GM19238 (cell line): ENCODE data around the gene ETV6.

Source experiments
- DNase-seq: peaks from one replicate; pipeline ENCODE4 v3.0.0; 2011; ENCODE audit warnings: low spot score; ENCODE audit not compliant: insufficient read length

The ETV6 gene

DNA sequence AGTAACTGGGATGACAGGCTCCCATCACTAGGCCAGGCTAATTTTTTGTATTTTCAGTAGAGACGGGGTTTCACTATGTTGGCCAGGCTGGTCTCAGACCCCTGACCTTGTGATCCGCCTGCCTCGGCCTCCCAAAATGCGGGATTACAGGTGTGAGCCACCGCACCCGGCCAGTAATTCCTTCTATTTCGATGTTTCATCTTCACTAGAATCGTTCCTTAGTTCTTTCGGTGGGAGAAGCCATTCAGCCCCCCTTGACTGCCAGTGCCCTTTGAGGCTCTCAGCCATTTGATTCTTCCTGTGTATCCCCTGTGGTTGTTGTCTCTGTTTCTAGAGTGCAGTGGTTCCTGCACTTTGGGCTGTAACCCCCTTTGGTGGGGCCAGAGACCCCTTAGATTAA, 174.1 kb downstream of the ETV6 start:
- DNase-seq, result no peak

- no peak for DNase-seq
These were observed 174.6 kb downstream of the ETV6 start for GRCh38 chr12:11824069-11824468.

GRCh38 chr12:11824736-11825135, 175.3 kb downstream of the ETV6 start:
- DNase-seq, result no peak

DNA sequence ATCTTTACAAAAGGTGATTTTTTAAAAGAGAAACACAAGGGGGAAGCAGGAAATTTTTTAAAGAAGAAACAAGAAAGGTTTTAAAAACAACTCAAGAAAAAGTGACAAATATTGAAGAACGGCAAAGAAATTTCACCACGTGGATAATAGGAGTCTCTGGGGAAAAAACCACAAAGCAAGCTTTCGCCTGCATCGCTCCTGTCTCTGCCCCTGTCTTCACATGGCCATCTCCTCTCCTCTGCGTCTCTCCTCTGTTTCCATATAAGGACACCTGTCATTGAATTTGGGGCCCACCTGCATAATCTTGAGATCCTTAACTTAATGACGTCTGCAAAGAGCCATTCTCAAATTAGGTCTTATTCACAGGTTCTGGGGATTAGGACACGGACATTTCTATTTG, 175.8 kb downstream of the ETV6 start:
- no peak for DNase-seq

DNA sequence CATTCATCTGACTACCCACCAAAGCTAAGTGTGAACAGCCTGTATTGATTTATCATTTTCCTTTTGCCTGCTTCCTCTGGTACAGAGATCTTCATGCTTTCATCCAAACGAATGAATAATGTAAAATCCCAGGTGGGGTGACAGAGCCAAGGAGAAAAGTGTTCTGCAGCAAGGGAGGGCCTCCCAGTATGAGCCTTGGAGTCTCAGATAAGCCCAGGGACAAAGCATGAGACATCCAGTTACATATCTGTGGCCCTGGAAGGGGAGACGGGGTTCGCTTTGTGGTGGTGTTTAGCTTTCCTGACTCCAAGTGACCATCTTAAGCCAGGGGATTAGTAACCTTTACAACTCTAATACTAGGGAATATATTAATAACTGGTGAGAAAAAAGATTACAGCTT, 177.1 kb downstream of the ETV6 start:
- DNase-seq, result no peak

DNA sequence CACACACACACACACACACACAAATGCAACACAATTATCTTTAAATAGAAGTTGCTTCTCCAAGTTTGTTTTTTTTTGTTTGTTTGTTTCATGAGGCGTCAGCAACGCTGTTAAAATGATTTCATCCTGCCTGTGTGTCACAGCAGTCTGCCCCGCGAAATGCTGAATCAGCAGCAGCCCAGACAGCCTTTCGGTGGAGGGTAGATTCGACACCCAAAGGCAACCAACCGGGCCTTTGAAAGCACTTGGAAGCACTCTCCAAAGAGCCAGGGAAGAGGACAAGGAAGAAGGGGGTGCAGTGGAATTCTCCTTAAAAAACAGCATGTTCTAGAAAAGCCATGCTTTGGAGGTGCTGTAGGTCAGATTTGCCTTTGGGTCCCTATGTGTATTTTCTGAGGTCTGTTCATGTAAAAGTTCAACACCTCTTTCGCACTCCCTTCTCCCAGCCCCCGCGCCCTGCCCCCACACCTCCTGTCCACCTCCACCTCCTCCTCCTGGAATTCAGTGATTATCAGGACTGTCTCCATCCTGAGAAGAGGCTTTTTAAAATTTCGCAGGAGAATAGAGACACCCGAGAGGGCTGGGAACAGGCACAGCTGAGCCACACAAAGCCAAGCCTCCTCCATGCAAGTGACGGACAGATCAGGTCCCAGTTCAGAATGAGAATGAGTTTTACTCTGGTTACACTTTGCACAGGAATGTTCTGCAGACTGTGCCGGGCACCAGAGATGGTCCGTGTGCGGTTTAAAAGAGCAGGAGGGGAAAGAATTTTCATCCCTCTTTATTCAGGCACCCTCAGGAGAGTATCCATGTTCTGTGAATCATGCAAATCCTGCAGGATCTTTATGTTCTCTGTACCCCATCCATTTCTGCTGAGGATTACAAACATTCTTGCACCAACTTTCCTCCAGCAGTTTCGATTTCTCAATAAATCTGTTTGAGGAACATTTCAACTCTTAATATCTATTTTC, 177.9 kb downstream of the ETV6 start:
- DNase-seq, result no peak

GRCh38 chr12:11829764-11830194, 180.3 kb downstream of the ETV6 start:
- DNase-seq, result no peak

- no peak for DNase-seq
These were observed 180.9 kb downstream of the ETV6 start for GRCh38 chr12:11830307-11830801.

GRCh38 chr12:11832093-11832492, 182.6 kb downstream of the ETV6 start:
- no peak for DNase-seq

DNA sequence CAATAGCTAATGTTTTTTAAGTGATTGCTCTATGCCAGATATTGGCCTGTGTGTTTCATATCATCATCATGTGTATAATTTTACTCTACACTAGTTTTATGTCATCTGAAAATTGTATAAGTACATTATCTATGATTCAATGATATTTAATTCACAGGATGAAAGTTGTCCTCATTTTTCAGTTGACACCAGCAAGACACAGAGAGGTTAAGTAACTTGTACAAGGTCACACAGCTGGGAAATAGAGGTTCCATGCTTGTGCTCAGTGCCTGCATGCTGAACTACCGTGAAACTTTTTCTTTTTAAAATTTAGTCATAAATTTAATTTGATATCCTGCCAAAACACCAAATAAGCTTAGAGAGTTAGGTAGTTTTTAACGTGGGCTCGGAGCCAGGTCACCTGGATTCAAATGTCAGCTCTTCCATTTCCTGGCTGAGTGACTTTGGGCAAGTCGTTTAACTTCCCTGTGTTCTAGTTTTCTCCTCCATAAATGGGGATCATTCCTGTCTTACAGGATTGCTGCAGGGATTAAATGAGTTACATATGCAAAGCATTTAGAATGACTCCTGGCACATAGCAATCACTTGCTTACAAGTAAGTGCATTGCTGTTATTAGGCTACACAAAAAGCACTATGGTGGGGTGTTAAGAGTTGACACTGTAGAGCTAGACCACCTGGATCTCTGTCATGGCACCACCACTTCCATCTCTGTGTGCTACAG, 183.9 kb downstream of the ETV6 start:
- no peak for DNase-seq

GRCh38 chr12:11834104-11834812, 184.8 kb downstream of the ETV6 start:
- no peak for DNase-seq

GRCh38 chr12:11834931-11835330, 185.5 kb downstream of the ETV6 start:
- no peak for DNase-seq

DNA sequence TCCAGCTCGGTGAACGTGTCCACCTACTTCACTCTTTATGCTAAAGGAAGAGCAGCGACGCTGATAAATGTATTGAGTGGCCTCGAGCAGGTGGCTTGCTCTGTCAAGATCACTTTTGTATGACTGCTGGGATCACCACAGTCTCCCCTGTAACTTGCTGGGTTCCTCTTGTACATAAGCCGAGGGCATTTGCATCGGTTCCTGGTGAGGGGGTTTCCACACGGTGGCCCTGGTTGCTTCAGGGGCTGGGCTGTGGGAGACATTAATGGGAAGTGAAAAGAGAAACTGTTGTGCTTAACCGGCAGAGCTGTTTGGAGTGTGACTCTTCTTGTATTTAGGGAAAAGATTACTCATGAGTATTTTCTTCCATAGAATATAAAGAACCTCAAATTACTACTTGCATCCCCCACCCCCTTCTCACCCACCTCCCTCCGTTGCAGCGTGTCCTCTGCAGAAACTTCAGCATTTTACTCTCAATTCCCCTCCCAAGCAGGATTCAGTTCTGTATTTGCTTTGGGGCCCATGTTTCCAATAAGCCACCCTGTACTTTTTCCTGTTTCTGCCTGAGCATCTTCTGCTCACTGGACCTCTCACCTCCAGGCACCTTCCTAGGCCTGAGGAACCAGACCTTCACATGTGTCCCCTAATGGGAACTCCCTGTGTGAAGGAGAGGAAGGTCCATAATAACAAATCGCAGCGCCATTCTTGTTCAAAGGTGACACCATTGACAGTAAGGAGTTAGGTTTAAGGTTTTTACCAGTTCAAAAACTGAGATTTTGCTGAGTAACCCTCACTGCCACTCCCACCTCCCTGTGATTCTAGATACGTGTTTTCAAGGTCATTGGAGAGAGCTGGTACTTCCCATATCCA, 187.0 kb downstream of the ETV6 start:
- peak; percentile 69 for DNase-seq

DNA sequence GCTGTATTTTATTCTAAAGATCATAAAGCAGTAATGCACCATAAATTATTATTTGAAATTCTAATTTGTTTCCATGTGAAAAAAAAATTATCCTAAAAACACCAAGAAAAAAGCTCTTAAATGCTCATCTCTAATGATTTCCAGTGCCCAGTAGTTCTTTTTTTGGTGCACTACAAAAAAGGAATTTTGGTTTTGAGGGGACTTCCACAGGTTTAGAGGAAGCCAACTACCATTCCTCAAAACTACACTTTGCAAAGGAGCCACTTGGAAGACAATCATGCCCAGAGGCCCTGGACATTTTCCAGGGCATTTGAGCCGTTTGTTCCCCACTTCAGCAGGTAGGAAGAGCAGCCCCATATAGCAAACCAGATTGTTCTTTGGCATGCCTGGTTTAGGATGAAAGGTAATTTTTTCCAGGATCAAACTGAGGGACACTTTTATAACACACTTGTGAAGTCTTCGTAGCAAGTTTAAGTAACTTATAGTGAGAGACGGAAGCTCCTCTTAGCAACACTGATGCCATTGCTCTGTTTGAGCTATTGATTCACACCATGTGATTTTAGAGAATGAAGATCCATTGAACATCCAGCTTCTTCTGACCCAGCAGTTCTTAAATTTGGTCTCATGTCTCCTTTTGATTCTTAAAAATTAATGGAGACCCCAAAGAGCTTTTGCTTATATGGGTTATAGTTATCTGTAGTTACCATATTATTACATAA, 187.9 kb downstream of the ETV6 start:
- no peak for DNase-seq

- no peak for DNase-seq
These were observed 188.9 kb downstream of the ETV6 start for GRCh38 chr12:11838403-11838802.

GRCh38 chr12:11839091-11839641, 189.7 kb downstream of the ETV6 start:
- DNase-seq, result no peak

GRCh38 chr12:11840366-11840765, 190.9 kb downstream of the ETV6 start:
- no peak for DNase-seq

GRCh38 chr12:11846488-11846887, 197.0 kb downstream of the ETV6 start:
- DNase-seq, result no peak

GRCh38 chr12:11847539-11847938, 198.1 kb downstream of the ETV6 start:
- no peak for DNase-seq
